Mesothelial cell of epicardium (in vitro differentiated cells): Measurements from ENCODE around the gene KRTCAP2. TPM values are rescaled to one million over a fixed set of nuclear protein-coding genes. Genes with fewer than 3 reads are reported as not detected.
"Not testable (repeated sequence)": the region's sequence is repeated elsewhere in the genome, so short reads cannot be mapped to it uniquely, and the experiment has no call there.

Source experiments
- DNase-seq, 2 experiments: peaks; one replicate each; pipeline ENCODE4 v3.0.0; 2021; ENCODE audit warnings: low spot score in 2 of 2; ENCODE audit not compliant: unreplicated experiment in 2 of 2
- H3K27ac Mint-ChIP-seq: 2 replicates; pipeline ENCODE4 v1.8.0; 2021; ENCODE audit warnings: mixed read lengths
- H3K27me3 Mint-ChIP-seq: 2 replicates; pipeline ENCODE4 v1.8.0; 2021; ENCODE audit warnings: low read depth, mixed read lengths
- H3K36me3 Mint-ChIP-seq: 2 replicates; pipeline ENCODE4 v1.8.0; 2021; ENCODE audit warnings: mixed read lengths
- H3K4me1 Mint-ChIP-seq: 2 replicates; pipeline ENCODE4 v1.8.0; 2021; ENCODE audit warnings: mixed read lengths
- H3K4me3 Mint-ChIP-seq: 2 replicates; pipeline ENCODE4 v1.8.0; 2021; ENCODE audit warnings: mild to moderate bottlenecking, moderate library complexity, mixed read lengths
- H3K9me3 Mint-ChIP-seq: 2 replicates; pipeline ENCODE4 v1.8.0; 2021; ENCODE audit warnings: mixed read lengths
- CTCF ChIP-seq: fragments of 200-600 bp; sonication (generic); IDR thresholded peaks from one replicate; pipeline ENCODE4 v1.5.0; 2021; ENCODE audit warnings: antibody characterized with exemption; ENCODE audit not compliant: unreplicated experiment
- total RNA-seq: library from RNA; stranded (reverse); gene quantifications from 3 replicates; pipeline ENCODE4 v1.2.1, GENCODE V29; 2021

The KRTCAP2 gene
- total RNA-seq, result 120 to 143 TPM (median 123 TPM) in 3 replicates

GRCh38 chr1:155172732-155173477 lies at the start of gene KRTCAP2:
Gene KRTCAP2 (minus strand): TSS chr1:155173304. CDS start chr1:155173224, 80 bp downstream.
- DNase-seq, result peak; percentile 88 to 95
- Mint-ChIP-seq H3K4me3 (peak within 1 kb of the TSS; percentile 99), H3K4me1 (peaks cover 27% of the 10 kb centered on the region), H3K36me3 (peaks cover 8% of the 10 kb centered on the region), H3K9me3 (no peaks in the 10 kb centered on the region), H3K27me3 (peaks cover 11% of the 10 kb centered on the region), H3K27ac (peak within 1 kb of the TSS; percentile 99)
- peak; percentile 85 for TF ChIP-seq CTCF

- DNase-seq, H3K36me3 Mint-ChIP-seq, H3K4me3 Mint-ChIP-seq, H3K9me3 Mint-ChIP-seq, H3K27me3 Mint-ChIP-seq: not testable (repeated sequence)
- peak overlapping the region; percentile 43 for H3K27ac Mint-ChIP-seq
- peaks cover 28% of the 10 kb centered on the region for H3K4me1 Mint-ChIP-seq
Observed at GRCh38 chr1:155220211-155220965, 47.3 kb upstream of the KRTCAP2 start.

- no peaks in the 10 kb centered on the region for H3K27me3 Mint-ChIP-seq
- no peak for TF ChIP-seq CTCF
- DNase-seq, result no peak
- peaks cover 22% of the 10 kb centered on the region for H3K4me1 Mint-ChIP-seq
- H3K36me3 Mint-ChIP-seq, result peaks cover 2% of the 10 kb centered on the region
- no peaks in the 10 kb centered on the region for H3K9me3 Mint-ChIP-seq
- H3K4me3 Mint-ChIP-seq, result peak overlapping the region; percentile 47
- H3K27ac Mint-ChIP-seq, result peak overlapping the region; percentile 43
Observed at GRCh38 chr1:155219592-155220031, 46.5 kb upstream of the KRTCAP2 start.

GRCh38 chr1:155218854-155219591 lies 45.9 kb upstream of the KRTCAP2 start:
- peaks cover 2% of the 10 kb centered on the region for H3K36me3 Mint-ChIP-seq

GRCh38 chr1:155214702-155215101 lies 41.6 kb upstream of the KRTCAP2 start:
- H3K4me1 Mint-ChIP-seq, result peaks cover 18% of the 10 kb centered on the region
- H3K27me3 Mint-ChIP-seq, H3K4me3 Mint-ChIP-seq, H3K9me3 Mint-ChIP-seq, H3K27ac Mint-ChIP-seq, DNase-seq, H3K36me3 Mint-ChIP-seq: not testable (repeated sequence)

More at GRCh38 chr1:155218854-155219591, 45.9 kb upstream of the KRTCAP2 start:
- Mint-ChIP-seq H3K27ac (peak overlapping the region; percentile 43), H3K9me3 (no peaks in the 10 kb centered on the region), H3K4me1 (peaks cover 16% of the 10 kb centered on the region), H3K4me3 (peak overlapping the region; percentile 47), H3K27me3 (no peaks in the 10 kb centered on the region)
- no peak for DNase-seq
- TF ChIP-seq CTCF, result no peak

GRCh38 chr1:155212051-155212440 lies 38.9 kb upstream of the KRTCAP2 start:
- H3K4me1 Mint-ChIP-seq, result peaks cover 20% of the 10 kb centered on the region
- not testable (repeated sequence) for H3K9me3 Mint-ChIP-seq, DNase-seq, H3K36me3 Mint-ChIP-seq, H3K27me3 Mint-ChIP-seq, H3K4me3 Mint-ChIP-seq, H3K27ac Mint-ChIP-seq

GRCh38 chr1:155211381-155212050 lies 38.4 kb upstream of the KRTCAP2 start:
- H3K27me3 Mint-ChIP-seq, H3K9me3 Mint-ChIP-seq, H3K36me3 Mint-ChIP-seq, H3K4me3 Mint-ChIP-seq, H3K27ac Mint-ChIP-seq, DNase-seq: not testable (repeated sequence)
- H3K4me1 Mint-ChIP-seq, result peaks cover 24% of the 10 kb centered on the region
